ENCODE data around the gene CCDC181.
"Not testable (repeated sequence)": the region's sequence is repeated elsewhere in the genome, so short reads cannot be mapped to it uniquely, and the experiment has no call there.

The CCDC181 gene

DNA sequence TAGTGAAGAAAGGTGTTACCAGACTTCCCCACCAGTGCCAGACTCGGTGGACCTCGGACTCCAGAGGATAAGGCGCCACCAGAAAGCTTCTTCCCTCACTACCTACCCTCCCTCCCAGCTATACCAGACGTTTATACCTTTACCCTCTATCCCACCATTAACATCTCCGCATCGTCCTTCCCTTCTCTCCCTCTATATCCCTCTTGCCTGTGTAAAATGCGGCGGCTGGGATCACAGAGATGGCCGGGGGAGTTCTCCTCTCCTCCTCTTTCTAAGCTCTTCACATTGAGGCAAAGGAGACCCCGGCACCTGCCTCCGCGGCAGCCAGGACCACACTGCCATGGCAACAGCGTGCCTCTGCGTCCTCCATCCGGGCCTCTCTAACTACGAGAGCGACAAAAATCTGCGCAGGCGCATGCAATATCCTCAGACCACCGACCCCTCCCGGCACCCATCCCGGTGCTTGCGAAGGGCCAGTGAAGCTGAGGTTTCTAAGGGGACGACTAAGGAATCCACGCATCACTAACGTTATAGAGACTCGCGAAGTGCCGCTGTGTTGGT lies at the start of gene CCDC181:
Gene CCDC181 (minus strand): TSS at position 394 of the 561 bp plus-strand sequence. CDS start 2,547 bp downstream, outside the sequence.
- DNase-seq: peak; percentile 74

DNA sequence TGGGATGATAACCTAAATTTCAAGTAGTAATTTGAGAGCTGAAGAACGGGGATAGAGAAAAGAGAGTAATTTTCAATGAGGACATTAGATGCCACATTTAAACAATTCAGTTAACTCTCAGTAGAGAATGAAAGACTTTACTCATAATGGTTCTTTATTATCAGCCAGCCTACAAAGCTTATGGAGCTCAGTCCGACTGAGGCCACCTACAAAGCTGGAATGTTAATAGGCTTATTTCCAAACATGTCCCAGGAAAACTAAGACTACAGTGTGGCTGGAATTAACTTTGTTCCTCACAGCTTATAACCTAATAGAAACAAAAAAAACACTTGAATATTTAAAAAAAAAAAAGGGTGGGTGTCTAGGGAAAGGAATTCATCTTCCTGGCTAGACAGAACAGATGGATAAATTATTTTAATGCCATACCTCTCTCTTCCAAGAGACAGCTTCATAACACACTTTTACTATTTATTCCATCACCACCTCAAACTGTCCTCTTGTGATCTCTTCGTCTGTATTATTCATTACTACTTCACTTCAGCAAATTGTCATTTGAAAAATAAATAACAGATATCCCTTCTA lies 48.6 kb upstream of the CCDC181 start:
- DNase-seq: no peak

- no peak for DNase-seq
These were observed 47.2 kb upstream of the CCDC181 start for GRCh38 chr1:169474302-169474995.

DNA sequence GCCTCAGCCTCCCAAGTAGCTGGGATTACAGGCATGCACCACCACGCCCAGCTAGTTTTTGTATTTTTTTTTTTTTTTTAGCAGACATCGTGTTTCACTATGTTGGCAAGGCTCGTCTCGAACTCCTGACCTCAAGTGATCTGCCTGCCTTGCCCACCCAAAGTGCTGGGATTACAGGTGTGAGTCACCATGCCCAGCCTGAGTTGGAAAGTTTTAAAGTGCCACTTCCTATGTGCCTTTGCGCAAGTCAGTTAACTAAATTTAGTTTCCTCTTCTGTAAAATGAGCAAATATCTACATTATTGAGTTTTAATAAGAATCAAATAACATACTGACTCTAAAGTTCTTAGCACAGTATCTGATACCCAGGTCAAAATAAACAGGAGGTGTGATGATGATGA lies 46.1 kb upstream of the CCDC181 start:
- no peak for DNase-seq

DNA sequence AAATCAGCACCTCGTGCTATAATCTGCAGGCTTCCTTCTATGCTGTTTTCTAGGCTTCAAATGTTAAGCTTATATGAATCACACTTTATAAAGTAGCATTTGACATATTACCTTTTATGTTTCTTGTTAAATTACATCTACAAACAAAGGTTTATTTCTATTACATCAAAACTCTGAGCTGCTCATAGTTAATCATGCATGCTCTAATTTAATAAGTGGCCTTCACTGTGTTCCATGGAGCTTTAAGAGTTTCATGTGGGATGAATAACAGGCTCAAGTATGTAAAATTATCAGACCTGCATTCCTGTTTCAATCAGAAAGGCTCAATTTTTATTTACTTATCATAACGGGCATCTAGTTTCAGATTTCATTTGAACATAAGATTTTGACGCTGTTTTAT lies 45.5 kb upstream of the CCDC181 start:
- no peak for DNase-seq

- DNase-seq: no peak
These were observed 41.7 kb upstream of the CCDC181 start for GRCh38 chr1:169468982-169469381.

DNA sequence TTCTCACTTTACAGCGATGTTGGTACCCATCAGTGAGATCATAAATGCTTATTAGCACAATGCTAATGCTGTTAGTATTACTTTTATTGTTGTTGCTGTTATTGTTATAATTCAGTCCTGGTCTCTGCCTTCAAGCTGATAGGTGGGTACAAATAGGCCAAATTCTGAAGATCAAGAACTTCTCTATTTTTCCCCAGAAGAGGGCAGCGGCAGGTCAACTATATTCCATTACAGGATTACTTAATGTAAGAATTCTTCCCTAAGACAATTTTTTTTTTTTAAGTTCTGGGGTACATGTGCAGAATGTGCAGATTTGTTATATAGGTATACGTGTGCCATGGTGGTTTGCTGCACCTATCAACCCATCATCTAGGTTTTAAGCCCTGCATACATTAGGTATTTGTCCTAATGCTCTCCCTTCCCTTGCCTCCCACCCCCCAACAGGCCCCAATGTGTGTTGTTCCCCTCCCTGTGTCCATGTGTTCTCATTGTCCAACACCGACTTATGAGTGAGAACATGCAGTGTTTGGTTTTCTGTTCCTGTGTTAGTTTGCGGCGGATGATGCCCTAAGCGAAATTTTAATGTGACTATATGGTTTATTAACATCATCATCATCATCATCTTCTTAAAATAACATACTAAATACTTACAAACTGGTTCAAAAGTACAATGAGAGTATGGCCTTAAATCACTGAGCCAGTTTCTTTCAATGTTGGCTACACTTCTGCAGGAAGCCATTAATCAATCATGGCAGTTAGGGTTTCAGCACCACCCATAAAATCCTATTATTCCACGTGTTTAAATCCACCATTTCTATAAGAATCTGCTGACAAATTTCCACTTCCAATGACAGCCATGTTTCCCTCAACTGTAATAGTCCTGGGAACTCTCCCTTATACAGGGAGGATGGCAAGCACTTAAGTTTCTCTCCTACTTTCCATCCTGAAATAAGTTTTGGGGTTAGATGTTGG lies 39.3 kb upstream of the CCDC181 start:
- DNase-seq: peak; percentile 37

GRCh38 chr1:169465281-169465680 lies 38.0 kb upstream of the CCDC181 start:
- DNase-seq: no peak

- no peak for DNase-seq
These were observed 35.1 kb upstream of the CCDC181 start for GRCh38 chr1:169462385-169462784.

GRCh38 chr1:169461390-169462000 lies 34.2 kb upstream of the CCDC181 start:
- peak; percentile 52 for DNase-seq

- peak; percentile 52 for DNase-seq
These were observed 33.0 kb upstream of the CCDC181 start for GRCh38 chr1:169460191-169460833.

DNA sequence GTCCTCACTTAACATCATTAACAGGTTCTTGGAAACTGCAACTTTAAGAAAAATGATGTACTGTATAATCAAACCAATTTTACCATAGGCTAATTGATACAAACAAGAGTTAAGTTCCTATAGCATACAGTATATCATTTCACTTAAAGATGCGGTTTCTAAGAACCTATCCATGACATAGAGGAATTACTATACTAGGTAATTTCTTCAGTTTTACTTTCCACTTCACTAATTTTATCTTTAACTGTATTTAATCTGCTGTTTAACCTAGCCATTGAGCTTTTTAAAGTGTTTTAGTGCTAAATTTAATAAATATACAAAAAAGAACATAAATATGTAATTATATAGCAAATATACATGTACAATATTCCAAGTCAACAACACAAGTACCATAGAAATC lies 30.2 kb upstream of the CCDC181 start:
- no peak for DNase-seq

- no peak for DNase-seq
These were observed 28.8 kb upstream of the CCDC181 start for GRCh38 chr1:169456029-169456428.

- no peak for DNase-seq
These were observed 25.6 kb upstream of the CCDC181 start for GRCh38 chr1:169452921-169453320.

DNA sequence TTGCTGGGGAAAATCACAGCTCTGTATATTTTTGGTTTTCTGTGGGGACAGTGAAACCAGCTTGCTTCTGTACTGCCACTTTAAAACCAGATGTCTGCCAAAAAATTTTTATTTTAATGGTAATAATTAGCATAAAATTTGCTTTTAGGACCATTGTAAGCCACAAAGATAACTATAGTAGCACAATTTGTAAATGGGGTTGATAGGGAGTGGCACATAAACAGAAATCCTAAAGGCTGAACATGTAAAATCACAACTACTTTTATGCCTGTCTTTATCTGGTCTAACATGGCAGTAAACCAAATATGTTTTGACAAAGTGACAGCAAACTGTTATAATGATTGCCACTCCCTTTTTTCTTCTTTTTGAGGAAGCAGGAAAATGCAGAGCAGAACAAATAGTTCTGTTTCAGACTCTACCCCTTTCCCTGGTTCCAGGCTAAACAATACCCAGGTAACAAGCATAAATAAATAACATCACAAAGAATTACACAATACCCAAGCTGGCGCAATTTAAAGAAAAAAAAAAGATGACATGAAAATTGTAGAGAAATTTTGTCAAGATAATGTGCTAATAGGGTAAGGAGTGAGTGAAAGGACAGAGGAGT lies 24.0 kb upstream of the CCDC181 start:
- DNase-seq: no peak

- DNase-seq: no peak
These were observed 16.6 kb upstream of the CCDC181 start for GRCh38 chr1:169443923-169444322.

DNA sequence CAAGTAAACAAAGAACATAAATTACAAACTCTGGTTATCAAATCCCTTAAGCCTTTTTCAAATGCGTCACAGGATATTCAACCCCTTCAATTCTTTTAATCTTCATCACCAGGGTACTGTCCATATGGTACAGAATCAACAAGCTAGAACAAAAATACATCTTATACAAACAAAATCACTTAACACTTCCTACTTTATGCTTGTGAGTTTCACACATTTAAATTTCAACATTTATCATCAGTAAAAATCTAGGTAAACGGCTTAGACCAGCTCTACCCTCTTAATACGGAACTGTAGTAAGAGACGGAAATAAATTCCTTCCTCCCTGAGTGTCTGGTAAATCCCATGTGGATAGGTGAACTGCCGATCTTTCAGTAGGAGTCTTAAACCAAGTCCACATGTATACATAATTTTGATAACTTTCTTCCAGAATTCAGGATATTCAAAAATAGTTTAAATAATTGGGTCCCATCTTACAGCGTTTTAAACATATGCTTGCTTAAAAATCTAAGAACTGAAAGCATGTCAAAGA lies 1.0 kb downstream of the CCDC181 start:
- no peak for DNase-seq

DNA sequence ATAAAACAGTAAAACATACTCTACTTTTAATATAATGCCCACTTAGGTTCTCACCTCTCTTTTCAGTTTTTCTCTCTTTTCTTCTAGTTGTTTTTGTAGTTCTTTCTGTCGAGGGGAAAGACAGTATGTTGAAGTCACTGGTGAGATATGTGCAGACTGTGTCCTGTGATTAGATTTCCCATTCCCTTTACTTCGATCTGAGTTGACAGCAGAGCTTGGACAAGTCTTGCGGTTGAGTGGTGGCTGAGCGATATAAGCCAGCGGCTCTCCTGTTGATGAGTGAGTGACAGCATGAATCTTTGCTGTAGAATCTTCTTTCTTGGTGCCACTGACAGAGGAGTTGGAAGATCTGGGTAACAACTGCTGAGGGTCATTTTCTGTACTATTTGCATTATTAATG lies 6.0 kb downstream of the CCDC181 start:
- no peak for DNase-seq

GRCh38 chr1:169414952-169415351 lies 12.3 kb downstream of the CCDC181 start:
- DNase-seq: no peak

DNA sequence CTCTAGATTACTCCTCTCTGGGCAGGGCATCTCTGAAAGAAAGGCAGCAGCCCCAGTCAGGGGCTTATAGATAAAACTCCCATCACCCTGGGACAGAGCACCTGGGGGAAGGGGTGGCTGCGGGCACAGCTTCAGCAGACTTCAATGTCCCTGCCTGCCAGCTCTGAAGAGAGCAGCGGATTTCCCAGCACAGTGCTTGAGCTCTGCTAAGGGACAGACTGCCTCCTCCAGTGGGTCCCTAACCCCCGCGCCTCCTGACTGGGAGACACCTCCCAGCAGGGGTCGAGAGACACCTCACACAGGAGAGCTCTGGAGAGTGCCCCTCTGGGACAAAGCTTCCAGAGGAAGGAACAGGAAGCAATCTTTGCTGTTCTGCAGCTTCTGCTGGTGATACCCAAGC lies 18.9 kb downstream of the CCDC181 start:
- not testable (repeated sequence) for DNase-seq

GRCh38 chr1:169402578-169402977 lies 24.7 kb downstream of the CCDC181 start:
- not testable (repeated sequence) for DNase-seq

DNA sequence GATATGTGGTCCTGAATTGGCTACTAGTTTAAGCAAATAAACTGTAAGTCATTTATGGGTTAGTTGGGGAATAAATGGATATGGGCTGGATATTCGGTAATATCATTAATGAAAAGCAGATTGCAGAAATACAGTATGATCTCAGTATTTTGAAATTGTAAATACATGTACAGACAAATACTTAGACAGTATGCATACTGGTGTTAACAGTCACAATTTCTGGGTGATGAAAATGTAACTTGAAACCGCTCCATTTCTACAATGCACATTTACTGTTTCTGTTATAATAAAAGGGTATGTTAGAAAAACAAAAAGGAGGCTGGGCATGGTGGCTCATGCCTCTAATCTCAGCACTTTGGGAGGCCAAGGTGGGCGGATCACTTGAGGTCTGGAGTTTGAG lies 31.3 kb downstream of the CCDC181 start:
- no peak for DNase-seq

All from activated CD4-positive, alpha-beta T cell treated with anti-CD3 and anti-CD28 coated beads, Interleukin-10, Interleukin-2, amounts not matched to agents 100 ng/mL and 50 ng/mL, durations not matched to agents 16 hours and 8 hours (primary cell).